GM21825 (cell line): Measurements from ENCODE around the gene ELFN1.
"Not testable (repeated sequence)": the region's sequence is repeated elsewhere in the genome, so short reads cannot be mapped to it uniquely, and the experiment has no call there.

ENCODE experiments used
- ATAC-seq: cut with Tn5 transposase; IDR thresholded peaks from one replicate; pipeline ENCODE4 v1.9.1; 2021; ENCODE audit warnings: mild to moderate bottlenecking, moderate library complexity; ENCODE audit not compliant: unreplicated experiment

The ELFN1 gene

GRCh38 chr7:1706721-1707613 is 36.9 kb downstream of the ELFN1 start:
- no peak for ATAC-seq

- no peak for ATAC-seq
Measured at GRCh38 chr7:1707756-1708595, 37.9 kb downstream of the ELFN1 start.

DNA sequence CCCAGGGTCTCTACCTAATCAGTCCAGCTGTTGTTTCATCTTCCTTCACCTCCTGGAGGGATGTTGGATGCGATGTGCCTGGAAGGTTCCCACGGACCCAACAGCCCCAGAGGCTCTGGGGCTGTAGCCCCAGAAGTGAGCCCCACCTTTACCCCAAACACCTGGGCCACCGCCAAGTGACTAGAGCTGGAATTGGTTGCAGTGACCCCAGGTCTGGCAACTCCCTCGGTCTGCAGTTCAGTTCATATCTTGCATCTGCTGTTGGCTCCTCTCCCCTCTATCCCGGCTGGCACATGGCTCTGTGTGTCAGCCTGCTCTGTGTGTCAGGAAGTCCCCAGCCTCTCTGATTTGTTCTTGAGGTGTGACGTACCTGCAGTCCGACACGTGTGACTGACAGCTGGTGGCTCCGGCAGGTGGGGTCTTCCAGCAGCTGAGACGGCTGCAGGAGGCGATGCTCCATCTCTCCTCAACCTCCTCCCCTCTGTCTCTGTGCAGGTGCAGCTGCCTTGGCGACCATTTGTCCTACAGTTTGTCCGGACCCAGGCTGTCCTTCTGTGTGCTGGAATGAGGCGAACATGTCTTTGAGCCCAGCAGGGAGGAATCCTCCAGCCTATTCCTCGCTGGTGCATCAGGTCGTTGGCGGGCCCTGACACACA is 38.6 kb downstream of the ELFN1 start:
- no peak for ATAC-seq

- ATAC-seq = no peak
Measured at GRCh38 chr7:1709281-1709680, 39.2 kb downstream of the ELFN1 start.

DNA sequence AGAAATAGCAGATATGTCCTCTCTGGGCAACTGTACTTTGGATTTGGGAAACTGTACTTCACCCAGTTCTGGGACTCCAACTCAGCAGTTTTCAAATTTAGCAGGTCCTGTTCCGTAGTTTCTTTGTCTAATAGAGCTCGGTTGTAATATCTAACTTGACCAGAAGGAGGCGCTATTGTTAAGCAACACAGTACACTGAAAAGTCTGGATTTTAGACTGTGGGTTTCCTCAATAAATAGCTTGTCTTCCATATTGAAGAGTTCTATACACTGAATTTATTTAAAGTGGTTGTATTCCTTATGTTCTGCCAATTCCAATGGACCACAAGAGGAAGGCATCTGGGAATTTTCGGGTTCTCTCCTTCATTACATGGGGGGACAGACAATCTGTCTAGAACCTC is 39.8 kb downstream of the ELFN1 start:
- no peak for ATAC-seq

GRCh38 chr7:1710936-1711335 is 40.9 kb downstream of the ELFN1 start:
- no peak for ATAC-seq

- ATAC-seq = no peak
Measured at GRCh38 chr7:1712907-1713501, 42.9 kb downstream of the ELFN1 start.

GRCh38 chr7:1713502-1714484 is 43.7 kb downstream of the ELFN1 start:
- ATAC-seq = no peak

- no peak for ATAC-seq
Measured at GRCh38 chr7:1714583-1715330, 44.7 kb downstream of the ELFN1 start.

DNA sequence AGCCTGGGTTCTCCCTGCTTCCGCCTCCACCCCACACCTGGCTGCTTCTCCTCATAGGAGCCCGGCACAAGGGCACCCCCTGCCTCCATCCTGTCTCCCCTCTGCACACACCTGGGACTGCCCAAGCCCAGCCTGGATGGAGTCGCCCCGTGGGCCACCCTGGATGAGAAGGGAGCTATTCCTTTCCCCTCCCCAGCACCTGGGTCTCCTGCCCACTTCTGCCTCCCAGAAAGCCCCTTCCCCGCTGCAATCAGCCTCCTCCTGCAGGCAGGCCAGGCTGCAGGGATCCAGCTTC is 45.2 kb downstream of the ELFN1 start:
- ATAC-seq = no peak

DNA sequence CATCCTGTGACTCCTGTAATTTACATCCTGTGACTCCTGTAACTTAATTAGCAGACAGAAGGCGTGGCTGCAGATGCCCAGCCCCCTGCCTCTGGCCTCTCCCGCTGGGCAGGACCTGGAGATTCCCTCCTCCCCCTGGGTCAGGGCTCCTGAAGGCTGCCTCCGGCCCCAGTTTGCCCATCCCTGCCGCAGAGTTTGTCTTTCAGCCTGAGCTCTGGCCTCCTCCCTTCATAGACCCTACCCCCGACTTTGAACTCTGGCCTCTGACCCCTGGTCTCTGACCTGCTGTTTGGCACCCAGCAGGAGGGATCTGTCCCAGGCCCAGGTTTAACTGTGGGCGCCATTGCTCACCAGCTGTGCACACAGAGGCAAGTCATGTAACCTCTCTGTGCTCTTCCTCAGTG is 45.6 kb downstream of the ELFN1 start:
- no peak for ATAC-seq

- ATAC-seq = no peak
Measured at GRCh38 chr7:1716263-1717094, 46.4 kb downstream of the ELFN1 start.

DNA sequence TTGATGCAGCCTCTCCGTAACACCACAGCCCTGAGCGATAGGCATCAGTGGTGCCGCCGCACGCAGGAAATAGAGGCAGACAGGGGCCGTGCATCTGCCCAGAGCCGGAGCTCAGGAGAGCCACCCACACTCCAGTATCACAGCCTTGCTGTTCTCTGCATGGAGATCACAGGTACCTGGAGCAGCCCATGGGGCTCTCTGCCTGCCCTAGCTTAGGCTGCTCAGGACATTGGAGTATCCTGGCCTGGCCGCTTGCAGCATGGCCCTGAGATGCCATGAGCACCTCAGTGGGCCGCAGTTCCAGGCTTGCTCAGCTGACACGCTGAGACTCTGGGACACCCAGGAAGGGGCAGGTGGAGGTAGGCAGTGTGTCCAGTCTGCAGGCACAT is 47.0 kb downstream of the ELFN1 start:
- no peak for ATAC-seq

GRCh38 chr7:1717903-1718676 is 48.0 kb downstream of the ELFN1 start:
- no peak for ATAC-seq

DNA sequence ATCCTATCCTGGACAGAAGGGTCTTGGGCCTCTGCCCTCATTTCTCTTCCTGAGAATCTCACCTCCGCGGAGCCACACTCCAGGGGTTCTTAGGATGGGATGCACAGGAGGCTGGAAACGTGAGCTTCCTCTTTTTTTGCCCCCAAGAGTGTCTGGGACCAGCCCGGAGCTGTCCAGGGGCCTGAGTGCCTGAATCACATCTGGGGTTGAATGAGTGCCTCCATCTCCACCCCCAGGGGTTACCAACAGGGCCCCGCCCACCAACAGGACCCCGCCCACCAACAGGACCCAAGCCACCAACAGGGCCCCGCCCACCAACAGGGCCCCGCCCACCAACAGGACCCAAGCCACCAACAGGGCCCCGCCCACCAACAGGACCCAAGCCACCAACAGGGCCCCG is 48.8 kb downstream of the ELFN1 start:
- not testable (repeated sequence) for ATAC-seq

- not testable (repeated sequence) for ATAC-seq
Measured at GRCh38 chr7:1719256-1719655, 49.2 kb downstream of the ELFN1 start.

DNA sequence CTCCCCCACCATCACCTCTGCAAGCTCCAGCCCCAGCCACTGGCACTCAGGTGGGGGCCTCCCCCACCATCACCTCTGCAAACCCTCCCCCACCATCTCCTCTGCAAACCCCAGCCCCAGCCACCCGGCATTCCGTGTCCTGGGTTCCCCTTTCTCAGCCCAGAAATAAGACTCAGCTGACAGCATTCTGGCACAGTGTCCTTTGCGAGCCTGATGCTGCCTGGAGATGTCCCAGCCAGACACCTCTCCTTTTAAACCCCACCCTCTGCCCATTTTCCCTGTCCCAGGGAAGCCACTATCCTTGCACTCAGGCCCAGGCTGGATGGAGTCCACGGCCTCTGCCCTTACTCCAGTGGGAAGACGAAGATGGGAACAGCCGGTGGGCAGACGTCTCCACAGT is 49.8 kb downstream of the ELFN1 start:
- ATAC-seq = no peak

- no peak for ATAC-seq
Measured at GRCh38 chr7:1720326-1720725, 50.2 kb downstream of the ELFN1 start.
